ENCODE results near the gene RNF121.

GRCh38 chr11:71946144-71946571 lies 17.3 kb downstream of the RNF121 start:
- TF ChIP-seq EZH2 (IDR thresholded peaks at IDR 0.05; ENCODE audit: low read length, missing control alignments): no peak
- TF ChIP-seq, protein P1, sequence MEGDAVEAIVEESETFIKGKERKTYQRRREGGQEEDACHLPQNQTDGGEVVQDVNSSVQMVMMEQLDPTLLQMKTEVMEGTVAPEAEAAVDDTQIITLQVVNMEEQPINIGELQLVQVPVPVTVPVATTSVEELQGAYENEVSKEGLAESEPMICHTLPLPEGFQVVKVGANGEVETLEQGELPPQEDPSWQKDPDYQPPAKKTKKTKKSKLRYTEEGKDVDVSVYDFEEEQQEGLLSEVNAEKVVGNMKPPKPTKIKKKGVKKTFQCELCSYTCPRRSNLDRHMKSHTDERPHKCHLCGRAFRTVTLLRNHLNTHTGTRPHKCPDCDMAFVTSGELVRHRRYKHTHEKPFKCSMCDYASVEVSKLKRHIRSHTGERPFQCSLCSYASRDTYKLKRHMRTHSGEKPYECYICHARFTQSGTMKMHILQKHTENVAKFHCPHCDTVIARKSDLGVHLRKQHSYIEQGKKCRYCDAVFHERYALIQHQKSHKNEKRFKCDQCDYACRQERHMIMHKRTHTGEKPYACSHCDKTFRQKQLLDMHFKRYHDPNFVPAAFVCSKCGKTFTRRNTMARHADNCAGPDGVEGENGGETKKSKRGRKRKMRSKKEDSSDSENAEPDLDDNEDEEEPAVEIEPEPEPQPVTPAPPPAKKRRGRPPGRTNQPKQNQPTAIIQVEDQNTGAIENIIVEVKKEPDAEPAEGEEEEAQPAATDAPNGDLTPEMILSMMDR (conservative IDR thresholded peaks at IDR 0.05 in 1 of 2, IDR thresholded peaks at IDR 0.05 in 1 of 2; ENCODE audit: low read depth in 1 of 2, low read length in 2 of 2): no peak

All from fibroblast of lung (primary cell).